Fibroblast of skin of right biceps (primary cell): ENCODE data around the gene RNF4.

Experiments used
- DNase-seq: peaks from one replicate; pipeline ENCODE4 v3.0.0-alpha.2; 2013

Gene RNF4

DNA sequence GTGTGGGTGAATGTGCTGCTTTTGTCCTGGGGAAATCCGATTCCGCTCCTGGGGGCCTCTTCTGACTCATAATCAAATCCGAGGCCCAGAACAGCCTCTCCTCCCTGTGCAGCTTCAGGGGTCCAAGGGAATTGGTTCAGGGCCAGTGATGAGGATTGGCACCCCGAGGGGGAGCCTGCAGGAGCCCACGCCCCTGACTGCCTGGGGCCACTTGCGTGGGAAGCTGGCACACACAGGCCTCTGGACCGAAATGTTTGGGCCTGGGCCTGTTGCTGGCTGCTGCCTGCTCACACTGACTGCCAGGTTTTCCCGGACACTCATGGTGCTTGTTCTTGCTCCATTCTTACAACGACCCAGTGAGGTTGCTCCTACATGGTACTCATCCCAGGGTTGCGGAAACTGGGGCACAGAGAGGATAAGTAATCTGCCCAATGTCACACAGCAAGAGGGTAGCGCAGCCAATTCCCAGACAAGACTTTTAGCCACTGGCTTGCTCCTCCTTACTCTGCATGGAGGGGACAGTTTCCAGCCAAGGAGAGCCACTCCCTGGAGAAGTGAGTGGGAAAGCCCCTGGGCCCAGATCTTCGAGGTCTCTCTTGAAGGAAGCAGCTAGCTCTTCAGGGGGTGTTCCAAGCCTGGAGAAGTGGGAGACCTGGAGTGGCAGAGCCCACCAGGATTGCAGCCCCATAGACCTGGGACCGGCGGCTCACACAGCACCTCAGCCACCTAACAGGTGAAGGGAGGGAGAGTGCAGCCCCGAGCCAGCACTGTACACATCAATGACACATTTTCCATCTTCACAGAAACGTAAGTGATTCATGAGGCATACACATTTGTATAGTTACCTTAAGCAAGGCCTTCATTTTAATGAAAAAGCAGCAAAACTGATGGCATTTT is 29.8 kb upstream of the RNF4 start:
- no peak for DNase-seq

DNA sequence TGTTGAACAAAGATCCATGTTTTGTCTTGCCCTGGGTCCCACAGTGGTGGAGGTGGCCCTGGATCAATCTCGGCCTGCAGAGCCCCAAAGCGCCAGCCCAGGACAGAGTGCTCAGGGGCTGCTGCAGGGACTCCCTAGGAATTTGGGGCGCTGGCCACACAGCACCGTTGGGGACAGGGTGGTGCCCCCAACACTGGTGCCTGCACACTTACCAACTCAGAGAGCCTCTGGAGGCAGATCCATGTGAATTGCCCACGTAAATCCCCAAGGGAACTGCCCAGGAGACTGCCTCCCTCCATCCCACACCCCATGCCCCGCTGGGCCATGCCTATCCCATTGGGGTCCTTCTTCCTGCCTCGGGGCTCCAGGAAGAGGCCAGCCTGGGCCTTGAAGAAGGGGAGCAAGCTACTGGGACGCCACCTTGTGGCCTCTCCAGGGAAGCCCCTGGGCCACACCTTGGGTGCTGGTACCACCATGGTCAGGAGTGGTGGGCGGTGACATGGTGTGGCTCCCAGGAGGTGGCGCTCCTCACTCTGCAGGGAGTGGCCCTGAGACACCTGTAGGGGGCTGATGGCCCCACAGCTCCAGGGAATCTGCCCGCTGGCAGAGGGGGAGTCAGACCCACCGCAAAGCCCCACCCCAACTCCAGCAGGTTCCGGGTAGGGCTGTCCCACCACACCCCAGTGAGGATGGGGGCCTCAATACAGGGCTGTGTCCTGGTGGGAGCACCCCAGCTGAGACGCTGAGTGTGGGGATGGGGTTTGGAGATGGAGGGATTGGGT is 27.3 kb upstream of the RNF4 start:
- peak; percentile 54 for DNase-seq

DNA sequence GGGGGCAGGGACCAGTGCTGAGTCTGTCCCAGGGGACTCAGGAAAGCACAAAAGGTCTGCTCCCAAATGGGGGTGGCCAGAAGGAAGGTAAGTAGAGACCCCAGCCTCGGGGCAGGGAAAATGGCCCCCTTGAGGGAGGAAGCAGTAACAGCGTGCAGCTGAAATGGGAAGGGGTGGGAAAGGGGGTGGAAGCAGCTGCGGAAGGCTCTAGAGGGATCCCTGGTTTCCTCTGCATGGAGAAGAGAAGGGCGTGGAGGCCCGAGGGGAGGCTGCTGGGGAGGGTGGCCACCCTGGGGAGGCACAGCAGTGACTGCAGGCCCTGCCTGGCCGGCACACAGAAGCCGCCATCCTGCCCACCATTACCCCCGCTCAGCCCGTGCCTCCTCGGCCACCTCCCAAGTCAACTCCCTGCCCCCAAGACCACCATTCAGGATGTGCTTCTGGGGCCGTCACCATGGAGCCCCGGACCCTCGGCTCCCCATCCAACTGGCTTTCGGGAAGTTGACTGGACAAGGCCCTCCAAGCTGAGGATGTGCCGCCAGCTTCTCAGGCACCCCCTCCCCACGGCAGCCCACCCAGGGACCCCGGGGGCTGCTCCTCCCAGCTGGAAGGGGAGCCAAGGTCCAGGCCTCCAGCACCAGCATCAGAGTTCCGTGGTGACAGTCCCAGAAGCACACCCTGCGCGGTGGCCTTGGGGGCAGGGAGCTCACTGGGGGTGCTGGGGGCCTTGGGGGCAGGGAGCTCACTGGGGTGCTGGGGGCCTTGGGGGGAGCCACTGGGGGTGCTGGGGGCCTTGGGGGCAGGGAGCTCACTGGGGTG is 26.5 kb upstream of the RNF4 start:
- DNase-seq = no peak

DNA sequence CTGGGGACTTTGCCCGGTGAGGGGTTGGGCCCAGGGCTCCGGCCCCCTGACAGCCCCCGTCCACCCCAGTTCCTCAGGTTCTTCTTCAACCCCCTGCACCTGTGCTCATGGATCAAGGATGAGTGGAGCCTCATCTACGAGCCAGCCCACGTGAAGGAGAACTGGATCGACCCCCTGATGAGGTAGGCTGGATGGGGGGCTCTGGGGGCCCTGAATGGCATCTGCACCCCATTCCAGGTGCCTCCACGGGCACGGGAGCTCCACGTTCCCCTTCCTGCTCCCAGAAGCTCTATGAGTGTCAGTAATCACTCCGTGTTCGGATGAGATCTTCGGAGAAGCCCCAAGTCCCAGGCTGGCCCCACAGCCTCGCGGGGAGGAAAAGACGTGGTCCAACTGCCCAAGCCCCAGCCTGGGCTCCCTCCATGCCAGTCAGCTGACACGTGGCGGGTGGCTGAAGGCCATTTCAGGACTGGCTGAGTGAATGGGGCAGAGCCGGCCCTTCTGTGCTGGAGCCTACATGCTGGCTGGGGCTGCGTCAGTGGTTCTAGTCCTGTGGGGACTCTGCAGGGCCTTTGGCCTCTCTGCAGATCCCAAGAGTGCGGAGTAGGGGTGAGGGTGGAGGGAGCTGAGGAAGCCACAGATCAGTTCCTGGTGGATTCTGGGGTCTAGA is 25.7 kb upstream of the RNF4 start:
- DNase-seq = no peak

DNA sequence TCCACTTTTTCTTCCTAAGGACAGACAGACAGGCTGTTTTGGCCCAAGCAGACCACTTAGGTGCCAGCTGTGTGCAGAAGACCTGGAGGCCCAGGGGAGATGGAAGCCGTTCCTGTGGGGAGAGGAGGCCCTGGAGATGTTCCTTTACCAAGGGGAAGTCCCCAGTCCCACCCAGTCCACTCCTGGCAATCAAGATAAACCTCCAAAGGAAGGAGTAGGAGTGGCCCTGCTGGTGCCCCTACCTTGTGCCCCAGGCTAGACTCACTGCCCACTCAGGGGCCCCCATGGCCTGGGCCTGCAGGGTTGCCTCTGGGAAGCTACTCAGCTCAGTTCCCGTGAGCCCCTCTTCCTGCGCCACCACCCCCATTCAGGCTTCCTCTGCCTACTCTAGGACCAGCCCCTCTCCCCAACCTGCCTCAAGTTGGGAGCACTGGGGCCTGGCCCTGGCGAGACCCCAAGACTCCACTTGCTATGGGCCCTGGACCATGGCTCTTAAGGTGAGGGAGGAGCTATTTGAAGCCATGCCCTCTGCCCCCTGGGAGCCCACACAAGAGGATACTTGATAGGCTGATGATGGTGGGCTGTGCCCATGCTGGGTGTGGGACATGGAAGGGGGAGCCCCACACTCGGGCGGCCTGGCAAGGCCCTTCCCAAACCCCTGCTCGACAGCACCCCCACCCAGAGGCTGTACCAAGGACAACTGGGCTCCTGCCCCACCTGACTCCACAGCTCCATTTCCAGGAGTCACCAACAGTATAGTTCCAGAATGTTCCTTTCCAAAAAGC is 24.8 kb upstream of the RNF4 start:
- DNase-seq = no peak

DNA sequence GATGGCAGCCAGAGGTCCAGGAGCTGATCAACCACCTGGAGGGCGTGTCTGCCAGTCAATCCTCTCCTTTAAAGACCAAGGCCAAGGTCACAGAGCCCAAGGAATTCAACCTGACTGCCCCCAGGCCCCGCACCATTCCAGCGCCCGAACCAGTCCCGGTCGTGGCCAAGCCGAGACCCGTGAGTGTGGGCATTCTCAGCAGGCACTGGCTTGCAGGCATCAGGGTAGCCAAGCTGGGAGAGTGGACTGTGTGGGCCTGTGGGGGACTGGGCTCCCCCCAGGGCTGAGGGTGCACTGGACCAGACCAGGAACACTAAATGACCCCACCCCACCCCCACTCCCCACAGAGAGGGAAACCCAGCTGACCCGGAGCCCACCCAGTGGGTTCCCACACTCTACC is 23.8 kb upstream of the RNF4 start:
- DNase-seq = no peak

DNA sequence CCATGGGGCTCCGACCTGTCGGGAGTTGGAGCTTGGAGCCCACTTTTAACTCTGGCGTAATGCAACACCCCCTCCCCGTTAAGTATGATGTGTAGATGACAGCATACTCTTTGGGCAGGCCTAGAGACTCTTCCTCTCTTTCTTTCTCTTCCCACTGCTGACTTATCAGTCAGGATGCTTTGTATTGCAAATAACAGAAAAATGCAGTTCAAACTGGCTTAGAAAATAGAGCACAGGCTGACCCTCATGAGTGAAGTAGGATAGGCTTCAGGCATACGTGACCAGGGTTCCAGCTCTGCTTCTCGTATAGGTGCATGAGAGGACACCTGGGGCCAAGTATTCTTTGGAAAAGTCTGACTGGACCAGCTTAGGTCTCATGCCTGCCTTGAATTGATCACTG is 23.3 kb upstream of the RNF4 start:
- DNase-seq = no peak

DNA sequence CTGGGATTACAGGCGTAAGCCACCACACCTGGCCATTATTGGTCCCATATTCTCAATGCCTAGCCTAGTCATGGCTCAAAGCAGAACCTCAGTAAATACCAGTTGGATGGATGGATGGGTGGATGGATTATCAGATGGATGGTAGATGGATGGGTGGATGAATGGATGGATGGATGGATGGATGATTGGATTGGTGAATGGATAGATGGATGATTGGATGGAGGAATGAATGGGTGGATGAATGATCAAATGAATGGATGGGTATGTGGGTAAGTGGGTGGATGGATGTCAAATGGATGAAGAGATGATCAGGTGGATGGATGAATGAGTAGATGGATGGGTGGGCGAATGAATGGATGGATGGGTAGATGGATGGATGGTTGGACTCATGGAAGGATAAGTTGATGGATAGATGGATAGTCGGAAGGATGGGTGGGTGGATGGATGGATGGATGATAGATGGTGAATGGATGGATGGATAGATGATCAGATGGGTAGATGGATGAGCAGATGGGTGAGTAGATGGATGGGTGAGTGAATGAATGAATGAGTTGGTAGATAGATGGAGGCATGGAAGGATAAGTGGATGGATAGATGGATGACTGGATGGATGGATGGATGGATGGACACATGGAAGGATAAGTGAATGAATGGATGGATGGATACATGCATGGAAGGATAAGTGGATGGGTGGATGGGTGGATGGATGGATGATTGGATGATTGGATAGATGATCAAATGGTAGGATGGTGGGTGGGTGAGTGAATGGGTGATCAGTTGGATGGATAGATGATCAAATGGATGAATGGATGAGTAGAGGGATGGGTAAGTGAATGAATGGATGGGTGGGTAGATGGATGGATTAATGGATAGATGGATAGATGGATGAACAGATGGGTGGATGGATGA is 22.0 kb upstream of the RNF4 start:
- no peak for DNase-seq

DNA sequence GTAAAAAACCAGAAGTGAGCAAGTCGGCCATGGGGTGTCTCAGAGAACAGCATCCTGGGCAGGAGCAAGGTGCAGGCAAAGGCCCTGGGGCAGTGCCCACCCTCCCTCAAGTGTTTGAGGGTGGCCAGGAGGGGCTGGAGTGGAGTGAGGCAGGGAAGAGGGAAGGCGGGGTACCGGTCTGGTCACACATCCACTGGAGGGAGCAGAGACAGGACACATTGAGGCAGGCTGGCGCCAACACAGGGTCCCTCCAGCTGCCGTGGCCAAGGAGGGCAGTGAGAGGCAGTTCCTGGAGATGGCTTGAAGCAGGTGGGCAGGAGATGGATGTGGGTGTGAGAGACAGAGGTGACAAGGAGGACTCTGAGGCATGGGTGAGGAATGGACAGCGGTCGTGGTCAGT is 20.3 kb upstream of the RNF4 start:
- DNase-seq = no peak

DNA sequence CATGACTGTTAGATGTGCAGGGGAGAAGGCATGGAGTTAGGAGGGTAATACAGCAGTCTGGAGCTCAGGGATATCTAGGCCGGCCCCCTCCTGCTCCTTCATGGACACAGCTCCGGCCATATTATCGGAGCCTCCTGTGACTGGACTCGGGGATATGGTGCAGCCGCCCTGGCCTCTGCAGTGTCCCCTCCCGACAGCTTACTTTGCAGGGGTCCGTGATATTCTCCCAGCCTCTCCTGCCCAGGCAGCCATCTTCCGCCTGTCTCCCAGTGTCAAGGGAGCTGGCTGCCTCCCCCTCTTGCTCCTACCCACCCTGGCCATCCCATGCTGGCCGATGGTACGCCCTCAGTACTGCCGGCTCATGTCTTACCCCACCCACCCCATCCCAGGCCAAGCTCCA is 19.9 kb upstream of the RNF4 start:
- no peak for DNase-seq

DNA sequence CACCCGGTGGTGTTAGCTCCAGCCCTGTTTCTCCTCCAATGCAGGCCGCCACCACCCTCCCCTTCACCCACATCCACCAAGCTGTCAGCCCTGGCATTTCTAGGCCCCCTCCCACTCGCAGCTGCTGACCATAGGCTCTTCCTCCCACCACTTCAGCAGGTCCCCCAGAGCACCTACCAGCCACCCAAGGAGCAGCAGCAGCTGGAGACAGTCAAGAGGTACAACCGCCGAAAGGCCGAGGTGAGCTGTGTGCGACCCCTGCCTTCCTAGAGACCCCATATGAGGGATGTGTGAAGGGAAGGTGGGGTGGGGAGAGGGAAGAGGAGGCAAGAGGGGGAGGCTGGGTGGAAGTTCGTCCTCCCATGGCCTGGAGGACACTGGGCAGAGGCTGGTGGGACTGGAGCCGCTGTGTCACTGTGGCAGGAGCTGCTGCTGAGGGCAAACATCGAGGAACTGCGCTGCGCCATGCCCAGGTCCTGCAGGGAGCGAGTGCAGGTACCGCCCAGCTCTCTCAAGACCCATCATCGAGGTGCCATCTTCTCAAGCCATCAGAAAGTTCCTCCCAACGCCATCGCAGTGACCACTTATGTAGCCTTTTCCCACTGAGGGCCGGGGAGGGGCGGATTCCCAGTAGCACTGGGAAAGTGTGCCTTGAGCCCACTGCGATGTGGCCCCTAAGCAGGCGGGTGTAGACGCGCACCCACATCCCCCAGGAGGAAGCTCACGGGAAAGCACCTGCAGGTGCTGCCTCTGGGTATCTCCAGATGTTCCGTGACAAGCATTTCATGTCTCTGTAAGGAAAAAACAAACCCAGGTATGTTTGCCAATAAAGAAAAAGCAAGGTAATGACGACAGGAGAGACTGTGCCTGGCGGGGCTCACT is 19.2 kb upstream of the RNF4 start:
- no peak for DNase-seq

DNA sequence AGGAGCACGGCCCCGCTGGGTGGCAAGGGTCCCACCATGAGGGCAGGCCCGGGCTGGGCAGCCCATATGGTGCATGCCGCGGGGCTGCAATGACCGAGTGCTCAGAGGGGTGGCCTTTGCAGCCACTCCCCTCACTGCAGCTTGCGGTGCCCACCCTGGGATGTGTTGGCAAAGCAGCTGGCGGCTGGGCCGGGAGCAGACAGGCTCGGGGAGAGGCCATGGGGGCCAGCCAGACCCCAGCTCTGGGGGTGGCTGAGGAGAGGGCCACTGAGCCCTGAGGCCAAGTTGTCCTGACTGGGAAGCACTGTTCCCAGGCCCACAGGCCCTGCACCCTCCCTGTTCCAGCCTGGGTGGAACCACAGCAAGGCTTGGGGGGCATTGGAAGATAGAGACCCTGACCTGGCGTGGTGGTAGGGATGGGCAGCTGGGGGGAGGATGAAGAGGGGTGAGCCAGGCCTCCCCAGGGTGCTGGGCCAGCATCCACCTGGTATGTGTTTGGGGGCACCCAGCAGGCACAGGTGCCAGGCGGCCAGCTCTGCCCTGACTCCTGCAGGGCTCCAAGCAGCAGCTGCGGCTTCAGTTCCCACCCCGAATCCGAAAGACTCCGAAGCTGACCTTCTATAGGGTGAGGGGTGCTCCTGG is 18.4 kb upstream of the RNF4 start:
- DNase-seq = no peak

DNA sequence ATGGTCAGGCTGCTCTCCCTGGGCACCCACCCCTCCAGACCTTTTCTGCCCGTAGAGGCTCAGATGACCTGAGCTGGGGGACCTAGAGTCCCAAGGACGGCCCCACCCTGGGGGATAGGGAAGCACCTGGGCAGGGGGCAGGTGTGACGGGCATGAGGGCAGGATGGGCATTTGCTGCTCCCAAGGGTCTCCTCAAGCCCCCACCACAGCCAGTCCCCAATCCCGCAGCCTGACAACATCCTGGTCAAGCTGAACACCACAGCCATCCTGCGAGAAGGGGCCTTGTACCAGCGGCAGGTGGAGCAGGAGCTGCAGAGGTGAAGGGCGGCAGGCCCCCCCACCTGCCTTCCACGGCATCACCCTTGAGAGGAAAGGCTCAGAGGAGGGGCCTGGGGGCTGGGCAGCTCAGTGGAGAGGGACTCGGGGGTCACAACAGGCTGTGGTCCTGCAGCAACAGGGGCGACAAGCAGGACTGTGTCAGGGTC is 17.8 kb upstream of the RNF4 start:
- DNase-seq = no peak

DNA sequence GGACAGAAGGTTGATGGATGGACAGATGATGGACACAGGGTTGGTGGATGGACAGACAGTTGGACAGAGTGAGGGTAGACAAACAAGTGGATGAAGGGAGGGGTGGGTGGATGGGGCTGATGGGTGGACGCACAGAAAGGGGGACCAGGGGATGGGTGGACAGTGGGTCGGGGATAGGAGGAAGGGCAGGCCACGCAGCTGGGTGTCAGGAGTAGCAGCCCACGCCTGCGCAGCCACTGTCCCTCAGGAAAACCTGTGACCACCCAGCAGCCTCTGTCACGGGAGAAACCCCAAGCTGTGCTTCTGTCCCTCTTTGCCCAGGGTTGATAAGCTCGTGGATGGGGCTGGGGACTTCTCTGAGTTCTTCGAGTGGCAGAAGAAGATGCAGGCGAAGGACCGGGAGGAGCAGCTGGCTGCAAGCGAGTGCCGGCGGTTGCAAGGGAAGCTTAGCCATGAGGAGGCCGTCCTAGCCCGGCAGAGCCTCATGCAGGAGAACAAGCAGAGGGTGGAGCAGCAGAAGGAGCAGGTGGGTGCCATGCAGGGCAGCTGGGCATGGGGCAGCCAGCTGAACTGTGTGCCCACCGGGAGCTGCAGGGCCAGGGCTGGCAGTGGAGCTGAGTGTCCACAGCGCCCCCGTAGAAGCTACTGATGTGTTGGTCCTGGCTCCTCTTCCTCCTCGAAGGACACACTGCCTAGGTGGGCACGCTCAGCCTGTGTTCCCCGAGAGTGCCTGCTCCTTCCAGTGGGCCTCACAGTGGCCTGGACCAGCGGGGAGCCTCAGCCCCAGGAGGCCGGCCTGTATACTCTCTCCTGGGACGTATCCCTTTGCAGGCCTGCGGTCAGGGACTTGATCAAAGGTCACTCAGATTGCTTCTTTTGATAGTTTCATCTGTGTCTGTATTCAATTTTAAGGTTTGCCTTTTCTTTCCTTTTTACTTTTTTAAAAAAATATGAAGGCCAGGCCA is 16.8 kb upstream of the RNF4 start:
- DNase-seq = no peak

DNA sequence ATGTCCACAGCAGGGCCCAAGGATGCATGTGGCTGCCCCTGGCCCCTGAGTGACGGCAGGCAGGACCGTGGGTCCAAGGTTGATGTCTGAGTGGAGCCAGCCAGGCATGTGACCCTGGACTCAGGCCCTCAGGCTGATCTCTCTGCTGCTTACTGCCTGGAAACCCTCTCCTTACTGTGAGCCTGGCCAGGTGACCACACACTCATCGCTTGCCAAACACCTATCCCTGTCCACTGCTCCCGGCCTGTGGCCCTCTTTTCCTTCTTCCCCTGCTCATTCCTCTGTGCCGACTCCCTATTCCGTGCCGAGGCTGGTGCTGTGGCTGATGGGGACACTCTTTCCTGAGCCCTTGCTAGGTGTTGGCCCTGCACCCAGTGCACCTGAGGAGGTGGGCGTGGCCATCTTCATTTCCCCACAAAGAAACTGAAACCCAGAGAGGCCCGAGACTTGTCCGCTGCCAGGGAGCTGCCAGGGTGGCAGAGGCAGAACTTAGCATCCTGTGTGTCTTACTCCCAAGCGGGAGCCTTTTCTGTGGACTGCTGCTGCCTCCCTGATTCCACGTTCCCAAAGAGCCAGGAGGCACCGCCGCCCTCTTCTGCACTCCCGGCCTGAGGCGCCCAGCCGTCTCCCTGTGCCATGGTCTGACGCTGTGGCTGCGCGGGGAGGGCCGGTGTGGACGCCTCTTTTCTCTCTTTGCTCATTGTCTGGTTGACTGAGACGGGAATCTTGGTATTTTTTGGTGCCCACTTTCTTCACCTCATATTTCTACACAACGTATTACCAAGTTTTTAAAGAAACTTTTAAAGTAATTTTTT is 11.2 kb upstream of the RNF4 start:
- no peak for DNase-seq

DNA sequence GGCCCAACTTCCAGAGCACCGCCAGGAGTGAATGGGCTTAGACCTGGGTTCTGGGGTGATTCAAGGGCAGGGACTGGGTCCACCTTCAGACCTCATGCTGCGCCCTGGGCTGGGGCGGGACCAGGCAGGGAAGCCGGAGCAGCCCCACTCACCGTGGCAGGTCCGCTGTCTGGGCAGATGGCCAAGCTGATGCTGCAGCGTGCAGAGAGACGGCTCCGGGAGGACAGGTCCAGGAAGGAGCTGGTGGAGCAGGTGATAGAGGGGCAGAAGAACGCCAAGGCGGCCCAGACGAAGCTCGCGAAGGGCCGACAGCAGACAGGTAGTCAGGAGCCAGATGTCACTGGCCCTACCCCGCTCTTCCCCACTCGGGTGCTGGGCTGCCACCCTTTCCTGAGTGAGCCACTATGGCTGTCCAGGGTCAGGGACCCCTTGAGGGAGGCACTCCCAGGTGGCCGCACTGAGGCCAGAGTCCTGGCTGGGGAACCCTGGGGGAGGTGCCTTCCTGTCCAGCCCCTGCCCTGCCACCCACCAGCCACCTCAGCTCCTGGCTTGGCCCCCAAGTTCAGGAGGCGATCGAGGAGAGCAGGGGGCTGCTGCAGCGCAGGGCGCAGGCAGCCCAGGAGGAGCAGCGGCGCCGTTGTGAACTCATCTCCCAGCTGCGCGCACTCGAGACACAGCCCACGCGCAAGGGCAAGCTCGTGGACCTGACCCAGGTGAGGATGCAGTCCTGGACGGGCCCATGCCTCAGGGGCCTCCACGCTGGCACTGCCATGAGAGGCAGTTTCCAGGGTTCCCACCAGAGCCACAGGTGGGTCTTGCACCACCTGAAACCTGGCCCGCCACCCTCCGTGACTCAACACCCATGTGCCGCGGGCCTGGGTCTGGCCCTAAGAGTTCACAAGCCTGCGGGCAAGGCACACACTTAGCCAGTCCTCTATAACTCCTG is 10.1 kb upstream of the RNF4 start:
- DNase-seq = no peak
